M059J (cell line): ENCODE data around the gene JMJD8. TPM values are rescaled to one million over a fixed set of nuclear protein-coding genes. Genes with fewer than 3 reads are reported as not detected.
A peak's percentile ranks its signal among the peaks of the same experiment; 100 is the strongest.

Experiments
- DNase-seq: peaks from one replicate; pipeline ENCODE4 v3.0.0-alpha.2; 2012; ENCODE audit warnings: low read depth
- total RNA-seq: library from RNA; depleted of rRNA; stranded (reverse); fragments of >200 nt; shearing (Covaris generic); gene quantifications from 2 replicates; pipeline ENCODE4 v1.2.3, GENCODE V29; 2014

The JMJD8 gene
- total RNA-seq, 1 experiment from 2014 or later, result 68.5 TPM

DNA sequence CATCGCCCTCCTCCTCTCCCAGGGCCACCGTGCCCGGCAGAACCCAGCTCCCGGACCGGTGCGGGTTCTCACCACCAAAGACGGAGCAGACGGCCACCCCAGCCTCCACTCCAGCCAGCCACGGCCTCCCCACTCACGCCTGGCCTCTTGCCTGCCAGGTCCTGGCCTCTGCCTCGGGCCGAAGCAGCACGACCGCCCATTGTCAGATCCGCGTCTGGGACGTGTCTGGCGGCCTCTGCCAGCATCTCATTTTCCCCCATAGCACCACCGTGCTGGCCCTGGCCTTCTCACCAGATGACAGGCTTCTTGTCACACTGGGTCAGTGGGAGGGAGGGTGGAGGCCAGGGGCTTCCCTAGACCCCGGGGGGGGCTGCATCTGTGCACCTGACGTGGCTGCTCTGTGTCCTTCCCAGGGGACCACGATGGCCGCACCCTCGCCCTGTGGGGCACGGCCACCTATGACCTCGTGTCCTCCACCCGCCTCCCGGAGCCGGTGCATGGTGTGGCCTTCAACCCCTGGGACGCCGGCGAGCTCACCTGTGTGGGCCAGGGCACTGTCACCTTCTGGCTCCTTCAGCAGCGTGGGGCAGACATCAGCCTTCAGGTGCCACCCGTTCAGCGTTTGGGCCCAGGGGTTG, 22.8 kb downstream of the JMJD8 start:
- no peak for DNase-seq

DNA sequence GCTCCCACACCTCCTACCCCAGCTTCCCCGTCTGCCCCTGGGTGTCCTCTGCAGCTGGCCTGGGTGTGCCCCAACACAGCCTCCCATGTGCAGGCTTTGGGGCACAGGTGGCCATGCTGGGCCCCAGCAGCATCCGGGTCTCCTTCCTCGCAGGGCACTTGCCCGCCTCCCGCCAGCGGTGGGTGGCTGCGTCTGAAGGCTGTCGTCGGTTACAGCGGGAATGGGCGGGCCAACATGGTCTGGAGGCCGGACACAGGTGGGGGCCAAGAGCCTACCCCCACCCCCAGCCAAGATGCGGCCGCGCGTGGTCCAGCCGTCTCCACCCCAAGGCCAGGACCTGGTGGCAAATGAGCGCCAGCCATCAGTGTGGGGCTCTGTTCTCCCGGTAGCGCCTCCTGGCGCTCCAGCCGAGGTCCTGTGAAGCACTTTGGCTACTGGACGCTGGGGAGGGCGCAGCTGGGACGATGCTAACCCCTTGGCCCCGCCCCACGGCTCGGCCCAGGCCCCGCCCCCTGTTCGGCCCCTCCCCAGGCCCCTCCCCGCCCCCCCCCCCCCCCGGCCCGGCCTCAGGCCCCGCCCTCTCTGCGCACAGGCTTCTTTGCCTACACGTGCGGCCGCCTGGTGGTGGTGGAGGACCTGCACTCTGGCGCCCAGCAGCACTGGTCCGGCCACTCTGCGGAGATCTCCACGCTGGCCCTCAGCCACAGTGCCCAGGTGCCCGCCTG, 23.5 kb downstream of the JMJD8 start:
- no peak for DNase-seq

DNA sequence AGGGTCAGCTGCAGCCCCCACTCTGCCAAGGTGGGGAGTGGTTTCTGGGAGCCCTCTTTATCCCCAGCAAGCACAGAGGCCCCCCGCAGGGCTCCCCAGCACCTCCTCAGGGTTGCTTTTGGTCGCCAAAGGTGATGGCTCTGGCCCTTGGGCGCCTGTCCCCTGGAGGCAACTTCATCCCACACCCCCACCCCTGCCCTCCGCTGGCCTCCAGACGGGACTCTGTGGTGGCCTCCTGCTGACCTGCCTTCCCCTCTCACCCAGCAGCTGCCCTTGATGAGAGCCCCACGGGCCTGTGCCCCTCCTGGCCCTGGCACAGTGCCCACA, 24.0 kb downstream of the JMJD8 start:
- no peak for DNase-seq

DNA sequence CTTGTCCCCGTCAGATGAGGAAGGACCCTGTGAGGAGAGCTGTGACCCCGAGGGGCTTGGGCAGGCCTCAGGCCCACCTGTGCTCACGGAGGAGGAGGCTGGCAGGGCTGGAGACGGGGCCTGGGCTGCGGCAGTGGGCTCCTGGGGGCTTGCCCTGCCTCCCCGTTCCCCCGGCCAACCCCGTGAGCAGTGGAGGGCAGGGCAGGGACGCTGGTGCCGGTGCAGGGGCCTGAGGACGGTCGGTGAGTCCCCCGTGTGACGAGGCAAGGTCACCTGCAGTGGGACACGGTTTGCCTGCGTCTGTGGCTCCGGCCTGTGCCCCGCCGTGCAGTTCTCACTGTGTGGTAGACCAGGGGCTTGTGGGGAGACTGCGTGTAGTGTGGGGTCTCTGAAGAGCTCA, 24.5 kb downstream of the JMJD8 start:
- DNase-seq, result no peak

DNA sequence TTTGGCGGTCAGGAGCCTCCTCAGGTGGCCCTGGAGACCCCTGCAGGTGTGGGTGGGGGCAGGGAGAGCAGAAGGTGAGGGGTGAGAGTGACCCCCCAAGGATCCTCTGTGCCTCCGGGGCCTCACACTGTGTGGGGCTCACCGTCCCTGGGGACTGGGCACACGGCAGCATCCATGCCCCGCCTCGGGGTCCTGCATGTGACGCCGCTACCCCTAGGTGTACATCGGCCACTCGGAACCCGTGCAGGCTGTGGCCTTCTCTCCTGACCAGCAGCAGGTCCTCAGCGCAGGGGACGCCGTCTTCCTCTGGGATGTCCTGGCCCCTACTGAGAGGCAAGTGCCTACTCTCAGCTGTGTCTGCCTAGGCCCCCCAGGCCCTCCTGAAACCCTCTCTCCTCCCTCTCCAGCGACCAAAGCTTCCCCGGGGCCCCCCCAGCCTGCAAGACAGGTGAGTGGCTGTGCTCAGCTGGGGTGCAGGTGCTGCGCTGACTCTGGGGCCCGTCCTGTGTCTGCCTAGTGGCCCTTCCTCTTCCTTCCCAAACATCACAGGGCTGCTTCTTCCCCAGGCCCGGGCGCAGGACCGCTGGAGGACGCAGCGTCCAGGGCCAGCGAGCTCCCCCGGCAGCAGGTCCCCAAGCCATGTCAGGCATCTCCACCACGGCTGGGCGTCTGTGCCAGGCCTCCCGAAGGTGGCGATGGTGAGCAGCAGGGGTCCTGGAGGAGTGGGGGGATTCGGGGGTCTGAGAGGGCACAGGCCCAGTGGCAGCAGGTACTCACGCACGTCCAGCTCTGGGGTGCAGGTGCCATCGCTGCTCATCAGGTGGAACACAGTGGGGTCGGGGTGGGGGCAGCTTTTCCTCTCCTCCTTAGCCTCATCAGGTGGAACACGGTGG, 25.2 kb downstream of the JMJD8 start:
- DNase-seq, result no peak

DNA sequence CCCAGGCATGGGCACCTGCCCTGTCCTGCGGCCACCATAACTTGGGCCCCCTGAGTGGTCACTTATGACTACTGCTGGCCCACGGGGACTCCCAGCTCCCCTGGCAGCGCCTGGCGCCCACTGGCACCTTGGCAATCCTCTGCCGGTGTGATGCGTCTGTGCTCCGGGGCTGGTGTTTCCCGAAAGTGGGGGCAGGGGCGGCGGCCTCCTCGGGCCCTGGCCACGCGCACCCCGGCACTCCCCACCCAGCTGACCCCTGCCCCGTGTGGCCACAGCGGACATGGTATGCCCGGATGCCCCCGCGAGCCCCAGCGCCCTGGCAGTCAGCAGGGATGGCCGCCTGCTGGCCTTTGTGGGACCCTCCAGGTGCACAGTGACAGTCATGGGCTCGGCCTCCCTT, 26.6 kb downstream of the JMJD8 start:
- no peak for DNase-seq

DNA sequence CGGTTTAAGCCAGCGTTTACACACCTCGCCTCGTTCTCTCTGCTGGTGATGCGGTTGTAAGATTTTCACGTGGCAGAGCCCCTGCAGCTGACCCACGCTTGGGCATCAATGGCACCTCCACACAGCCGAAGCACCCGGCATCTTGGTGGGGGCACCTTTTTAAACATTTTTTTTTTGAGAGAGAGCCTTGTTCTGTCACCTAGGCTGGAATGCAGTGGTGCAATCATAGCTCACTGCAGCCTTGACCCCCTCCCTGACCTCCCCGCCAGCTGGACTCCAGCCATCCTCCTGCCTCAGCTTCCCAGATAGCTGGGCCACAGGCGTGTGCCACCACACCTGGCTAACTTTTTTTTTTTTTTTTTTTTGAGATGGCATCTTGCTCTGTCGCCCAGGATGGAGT, 30.1 kb downstream of the JMJD8 start:
- no peak for DNase-seq

DNA sequence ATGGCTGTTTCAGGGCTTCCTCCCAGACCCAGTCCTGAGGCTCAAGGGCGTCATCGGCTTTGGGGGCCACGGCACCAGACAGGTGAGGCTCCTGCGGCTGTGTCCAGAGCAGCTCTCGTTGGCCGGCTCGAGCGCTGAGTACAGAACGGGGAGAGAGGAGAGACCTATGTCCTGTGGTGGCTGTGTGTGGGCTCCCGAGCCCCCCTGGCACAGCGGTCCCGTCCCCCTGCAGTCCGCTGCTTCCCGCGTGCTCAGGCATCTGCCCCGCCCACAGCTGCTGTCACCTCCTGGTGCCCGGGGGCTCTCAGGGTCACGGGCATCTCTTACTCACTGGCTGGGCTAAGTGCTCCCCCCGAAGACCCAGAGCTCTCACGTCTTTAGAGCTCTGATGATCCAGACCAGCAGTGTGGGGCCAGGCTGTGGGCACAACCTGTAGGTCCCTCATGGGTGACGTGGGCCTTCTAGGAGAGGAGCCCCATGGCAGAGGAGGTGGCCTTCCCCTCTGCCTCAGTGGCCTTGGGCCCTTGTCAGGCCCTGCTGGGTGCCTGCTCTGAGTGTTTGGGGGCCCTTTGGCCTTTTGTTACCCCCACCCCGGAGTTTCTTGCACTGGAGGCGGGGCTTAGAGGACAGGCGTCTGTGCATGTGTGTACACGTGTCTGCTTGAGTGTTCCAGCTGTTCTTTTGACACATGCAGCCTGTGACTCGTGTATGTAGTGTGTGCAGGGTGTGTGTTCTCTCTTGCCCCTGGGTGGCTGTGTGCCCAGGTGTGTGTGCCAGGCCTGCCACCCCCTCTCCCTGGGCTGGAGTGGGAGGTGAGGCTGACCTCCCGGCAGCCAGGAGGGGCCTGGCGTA, 31.5 kb downstream of the JMJD8 start:
- no peak for DNase-seq

DNA sequence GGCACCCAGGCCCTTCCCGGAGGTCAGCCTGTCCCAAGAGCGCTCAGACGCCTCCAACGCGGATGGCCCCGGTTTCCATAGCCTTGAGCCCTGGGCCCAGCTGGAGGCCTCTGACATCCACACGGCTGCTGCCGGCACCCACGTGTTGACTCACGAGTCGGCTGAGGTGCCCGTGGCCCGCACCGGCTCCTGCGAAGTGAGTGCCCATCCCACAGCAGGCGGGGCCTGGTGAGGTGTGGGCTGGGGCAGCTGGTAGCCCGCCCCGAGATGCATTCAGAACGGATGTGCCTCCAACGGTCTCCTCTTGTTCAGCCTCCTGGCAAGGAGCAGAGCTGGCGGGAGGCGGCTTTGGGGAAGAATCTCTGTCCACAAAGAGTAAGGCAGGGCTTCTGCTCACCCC, 32.3 kb downstream of the JMJD8 start:
- no peak for DNase-seq

DNA sequence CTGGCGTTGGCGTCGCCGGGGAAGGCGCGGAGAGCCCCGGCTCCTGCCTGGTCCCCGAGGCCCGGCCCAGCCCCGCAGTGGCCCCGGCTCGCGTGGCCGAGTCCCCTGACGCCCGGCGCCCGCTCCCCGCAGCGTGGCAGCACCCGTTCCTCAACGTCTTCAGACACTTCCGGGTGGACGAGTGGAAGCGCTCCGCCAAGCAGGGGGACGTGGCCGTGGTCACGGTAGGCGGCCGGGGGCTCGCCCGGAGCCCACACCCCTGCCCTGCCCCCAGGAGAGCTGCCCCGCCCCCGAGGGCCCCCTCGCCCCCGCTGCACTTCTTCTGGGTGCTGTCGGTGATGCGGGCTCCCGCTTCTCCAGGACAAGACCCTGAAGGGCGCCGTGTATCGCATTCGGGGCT, 34.5 kb downstream of the JMJD8 start:
- DNase-seq, result no peak

DNA sequence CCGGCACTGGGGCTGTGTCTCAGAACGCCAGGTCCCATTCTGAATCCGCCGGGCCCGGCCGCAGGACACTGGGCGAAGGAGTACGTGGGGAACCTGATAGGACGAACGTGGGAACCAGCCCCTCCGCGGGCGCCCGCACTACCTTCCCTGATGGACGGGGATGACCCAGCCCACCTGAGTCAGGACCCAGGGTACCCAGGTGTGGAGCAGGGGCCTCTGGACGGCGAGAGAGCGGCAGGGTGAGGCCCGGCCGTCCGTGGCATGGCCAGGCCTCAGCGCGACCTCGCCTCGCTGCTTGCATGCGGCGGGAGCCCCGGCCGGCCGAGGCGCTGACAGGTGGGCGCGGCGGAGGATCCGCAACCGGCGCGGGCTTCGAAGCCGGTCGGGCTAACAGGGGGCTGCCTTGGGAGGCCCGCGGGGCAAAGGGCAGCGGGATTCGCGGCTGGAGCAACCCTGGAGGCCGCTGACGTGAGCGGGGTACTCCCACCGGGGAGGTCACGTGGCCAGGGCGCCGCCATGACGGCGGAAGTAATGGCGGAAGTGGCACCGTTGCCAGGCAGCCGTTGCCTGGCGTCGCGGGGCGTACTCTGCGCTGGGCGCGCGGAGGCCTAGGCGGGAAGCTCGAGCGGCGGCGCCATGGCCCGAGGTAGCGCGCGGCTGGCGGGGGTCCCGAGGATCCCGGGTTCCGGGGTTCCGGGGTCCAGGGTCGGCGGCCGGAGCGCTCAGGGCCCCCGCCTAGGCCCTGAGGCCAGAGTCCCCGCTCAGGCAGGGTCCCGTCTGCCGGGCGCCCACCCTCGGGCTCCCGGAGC, 35.1 kb downstream of the JMJD8 start, which contains the start of gene WDR90:
WDR90 (plus strand) TSS at position 585 of the 809 bp plus-strand sequence; CDS start at position 637, 52 bp downstream.
- DNase-seq, result peak; percentile 90

DNA sequence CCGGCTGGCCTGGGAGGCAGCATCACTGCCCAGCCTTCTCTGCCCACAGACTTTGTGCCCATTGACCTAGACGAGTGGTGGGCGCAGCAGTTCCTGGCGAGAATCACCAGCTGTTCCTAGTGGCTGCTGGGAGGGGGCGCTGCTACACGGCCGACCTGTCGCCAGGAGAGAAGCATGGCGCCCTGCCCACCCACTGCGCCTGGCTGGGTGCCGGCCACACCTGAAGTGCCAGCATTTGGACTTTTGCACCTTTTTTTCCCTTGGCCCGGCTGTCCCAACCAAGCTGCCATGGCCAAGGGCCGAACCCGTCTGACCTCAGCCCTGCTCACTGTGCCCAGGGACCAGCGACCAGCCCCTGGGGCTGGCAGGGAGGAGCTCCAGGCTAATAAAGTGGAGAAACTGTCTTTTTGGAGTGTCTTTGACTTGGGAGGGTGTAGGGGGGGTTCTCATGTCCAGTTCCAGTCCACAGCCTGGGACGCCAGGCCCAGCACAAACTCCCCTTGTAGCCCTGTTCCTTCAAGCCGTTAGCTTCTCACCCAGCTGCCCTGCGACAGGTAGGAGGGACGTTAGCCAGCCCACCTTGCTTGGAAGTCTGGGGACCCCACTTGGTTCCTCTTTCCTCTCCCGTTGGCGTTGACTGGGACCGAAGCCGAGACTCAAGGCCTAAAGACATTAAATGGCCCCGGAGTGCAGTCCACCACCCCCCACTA, 35.9 kb downstream of the JMJD8 start:
- no peak for DNase-seq

DNA sequence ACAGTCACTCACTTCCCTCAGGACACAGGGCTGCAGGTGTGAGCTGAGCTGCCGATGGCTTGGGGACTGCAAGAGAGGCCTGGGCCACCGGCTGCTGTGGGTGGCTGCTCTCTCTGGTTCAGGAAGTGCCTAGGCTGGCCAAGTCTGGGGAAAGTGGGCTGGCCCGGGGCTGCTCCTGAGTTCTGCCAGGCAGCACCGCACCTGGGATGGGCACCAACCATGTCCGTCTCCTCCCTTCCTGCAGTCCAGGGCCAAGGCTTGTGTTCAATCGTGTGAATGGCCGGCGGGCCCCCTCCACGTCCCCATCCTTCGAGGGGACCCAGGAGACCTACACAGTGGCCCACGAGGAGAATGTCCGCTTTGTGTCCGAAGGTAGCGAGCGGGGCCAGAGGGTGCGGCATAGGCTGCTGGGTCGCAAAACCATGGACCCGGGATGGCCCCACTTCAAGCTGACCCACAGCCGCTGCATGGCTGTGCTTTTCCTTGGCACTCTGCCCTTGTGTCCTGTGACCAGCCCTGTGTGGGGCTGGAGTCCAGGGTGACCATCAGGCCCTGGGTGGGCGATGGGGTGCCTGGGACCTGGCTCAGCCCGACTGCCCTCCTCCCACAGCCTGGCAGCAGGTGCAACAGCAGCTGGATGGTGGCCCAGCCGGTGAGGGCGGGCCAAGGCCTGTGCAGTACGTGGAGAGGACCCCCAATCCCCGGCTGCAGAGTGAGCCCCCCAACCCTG, 36.8 kb downstream of the JMJD8 start:
- no peak for DNase-seq

DNA sequence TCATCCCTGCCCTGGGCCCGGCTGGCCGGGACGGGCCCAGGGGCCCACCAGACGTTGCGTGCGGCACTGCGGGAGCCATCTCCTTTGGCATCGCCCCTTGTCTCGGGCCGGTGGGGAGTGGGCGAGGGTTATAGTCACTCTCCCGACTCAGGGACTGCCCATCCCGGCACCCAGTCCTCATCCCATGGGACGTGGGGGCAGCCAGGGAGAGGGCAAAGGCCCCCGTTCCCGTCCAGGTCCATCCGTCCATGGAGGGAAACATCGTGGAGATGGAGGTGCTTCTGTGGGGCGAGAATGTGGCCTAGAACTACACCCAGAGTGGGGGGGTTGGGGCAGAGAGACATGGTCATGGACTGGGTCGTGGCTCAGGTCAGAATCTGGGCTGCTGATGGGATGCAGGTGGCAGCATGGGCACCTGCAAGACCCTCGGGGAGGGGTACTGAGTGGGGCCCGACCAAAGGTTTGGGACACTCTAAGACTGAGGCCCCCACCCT, 37.4 kb downstream of the JMJD8 start:
- no peak for DNase-seq

DNA sequence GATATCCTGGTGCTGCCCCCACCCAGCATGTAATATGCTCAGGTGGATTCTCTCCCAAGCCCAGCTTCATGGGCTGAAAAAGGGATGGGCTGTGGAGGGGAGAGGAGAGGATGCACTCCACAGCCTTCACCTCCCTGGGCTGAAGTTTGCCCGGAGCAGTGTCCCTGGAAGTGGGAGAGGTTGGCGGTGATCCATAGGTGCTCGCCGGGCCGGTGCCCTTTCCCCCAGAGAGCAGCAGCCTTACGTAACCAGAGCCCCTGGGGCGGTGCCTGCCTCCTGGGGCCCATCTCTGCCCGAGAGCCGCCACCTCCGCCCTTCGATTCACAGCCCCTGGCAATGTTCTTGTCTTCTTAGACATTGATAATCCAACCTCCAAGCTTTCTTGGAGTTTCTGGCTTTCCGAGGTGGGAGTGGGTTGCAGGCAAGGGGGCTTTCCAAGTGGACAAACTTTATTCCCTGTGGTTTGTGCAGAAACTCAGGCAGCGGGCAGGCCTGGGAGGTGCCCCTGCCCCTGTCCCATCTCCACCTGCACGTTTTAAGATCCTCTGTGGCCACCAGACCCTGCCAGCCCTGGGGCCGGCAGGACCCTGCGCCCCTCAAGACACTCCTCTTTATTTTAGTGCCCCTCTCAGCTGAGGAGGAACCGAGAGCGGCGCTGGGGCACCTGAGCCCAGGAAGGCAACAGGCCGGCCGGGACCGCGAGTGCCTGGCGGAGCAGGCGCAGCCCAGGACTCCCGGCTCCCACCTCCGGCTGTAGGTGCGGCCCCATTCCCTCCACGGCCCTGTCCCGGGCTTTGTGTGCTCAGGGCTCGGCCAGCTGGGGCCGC, 38.1 kb downstream of the JMJD8 start:
- DNase-seq, result peak; percentile 32

DNA sequence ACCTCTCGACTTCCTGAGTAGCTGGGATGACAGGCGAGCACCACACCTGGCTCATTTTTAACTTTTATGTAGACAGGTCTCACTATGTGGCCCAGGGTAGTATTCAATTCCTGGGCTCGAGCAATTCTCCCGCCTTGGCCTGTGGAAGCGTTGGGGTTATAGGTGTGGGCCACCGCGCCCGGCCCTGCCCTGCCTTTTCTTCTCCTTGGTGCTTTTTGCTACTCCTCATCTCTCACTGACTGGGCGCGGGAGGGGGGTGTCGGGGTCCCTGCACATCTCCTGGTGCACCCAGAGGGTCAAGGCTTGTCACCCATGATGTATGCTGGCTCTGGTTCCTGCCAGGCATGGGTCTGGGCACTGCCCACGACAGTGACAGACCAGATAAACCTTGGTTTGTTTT, 39.6 kb downstream of the JMJD8 start:
- DNase-seq, result no peak

DNA sequence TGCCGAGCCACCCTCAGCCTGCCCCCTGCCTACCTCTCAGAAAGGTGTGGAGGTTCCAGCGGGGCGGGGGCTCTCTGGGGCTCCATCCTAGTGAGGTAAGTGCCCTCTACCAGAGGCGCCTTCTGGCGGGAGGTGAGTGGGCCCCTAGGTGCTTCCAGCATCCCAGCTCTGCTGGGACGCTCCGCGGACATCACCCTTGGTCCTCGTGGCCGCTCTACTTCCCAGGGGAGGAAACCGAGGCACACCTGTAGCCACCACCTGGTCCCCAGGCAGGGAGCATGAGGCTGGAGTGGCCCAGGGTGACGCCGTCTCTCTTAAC, 41.1 kb downstream of the JMJD8 start:
- DNase-seq, result no peak

DNA sequence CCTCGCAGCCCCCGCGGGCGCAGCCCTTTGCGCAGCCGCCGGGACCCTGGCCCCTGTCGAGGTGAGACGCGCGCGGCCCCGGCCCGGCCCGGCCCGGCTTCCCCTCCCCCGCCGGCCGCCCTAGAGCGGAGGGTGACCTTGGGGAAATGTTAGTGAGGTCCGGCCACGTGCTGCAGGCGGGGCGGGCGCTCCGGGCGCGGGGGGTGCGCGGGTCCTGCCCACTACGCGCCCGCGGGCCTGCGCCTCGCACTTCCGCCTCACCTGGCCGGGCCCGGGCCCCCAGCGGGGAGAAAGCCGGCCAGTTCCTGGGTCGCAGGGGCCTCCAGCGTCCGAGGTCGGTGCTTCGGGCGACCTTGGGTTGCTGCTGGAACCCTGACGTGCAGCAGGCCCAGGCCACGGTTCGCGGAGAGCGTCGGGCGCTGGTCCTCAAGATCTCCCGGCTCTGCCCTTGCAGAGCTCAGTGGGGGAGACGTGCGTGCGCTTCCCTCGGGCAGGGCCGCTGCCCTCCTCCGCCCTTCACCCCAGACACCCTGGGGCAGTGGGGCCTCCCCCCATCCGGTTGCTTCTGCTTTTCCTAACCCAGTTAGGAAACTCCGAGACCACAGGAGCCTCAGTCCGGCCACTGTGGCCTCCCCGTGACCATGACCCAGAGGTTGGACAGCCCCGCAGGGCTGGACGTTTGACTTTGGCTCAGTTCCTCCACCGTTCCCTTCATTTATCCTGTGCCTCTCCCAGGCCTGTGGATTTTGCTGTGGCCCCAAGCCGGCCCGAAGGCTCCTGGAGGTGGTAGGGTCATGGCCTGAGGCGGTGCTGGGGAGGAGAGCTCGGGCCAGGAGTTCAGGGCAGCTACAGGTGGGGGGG, 41.7 kb downstream of the JMJD8 start:
- no peak for DNase-seq
